ENCODE results near the gene EVI5L. TPM values are rescaled to one million over a fixed set of nuclear protein-coding genes. Genes with fewer than 3 reads are reported as not detected.
A peak's percentile ranks its signal among the peaks of the same experiment; 100 is the strongest.

Gene EVI5L
- total RNA-seq, 3 donors from 2014 or later, result 7.5 to 12.5 (median 9.2) TPM

DNA sequence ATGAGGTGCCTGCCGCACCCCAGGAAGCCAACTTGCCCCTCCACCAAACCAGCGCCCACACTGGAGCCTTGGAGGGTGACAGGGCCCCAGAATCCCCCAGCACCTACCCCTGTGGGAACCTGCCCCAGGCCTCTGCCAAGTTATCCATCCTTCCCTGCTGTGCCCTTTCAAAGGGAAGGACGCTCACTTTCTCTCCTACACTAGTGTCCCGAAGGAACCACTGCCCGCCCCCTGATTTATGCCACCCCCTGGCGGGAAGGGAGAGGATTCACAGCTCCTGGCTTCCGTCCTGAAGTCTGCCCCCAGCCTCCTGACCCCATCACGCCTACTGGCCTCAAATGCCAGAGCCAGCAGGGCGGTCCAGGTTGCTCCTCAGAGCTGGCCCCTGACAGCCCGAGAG, 1.4 kb downstream of the EVI5L start:
- Histone ChIP-seq H3K4me1 (peaks cover 9 to 18% of the 10 kb centered on the region in 2 donors), H3K9me3 (no peaks in the 10 kb centered on the region), H3K4me3 (peak overlapping the region in 2 of 3 donors; percentile 11 to 86), H3K36me3 (no peaks in the 10 kb centered on the region), H3K27ac (peak overlapping the region; percentile 55 to 66), H3K27me3 (no peaks in the 10 kb centered on the region)
- no peak for TF ChIP-seq POLR2A (IDR thresholded peaks at IDR 0.05)
- TF ChIP-seq POLR2AphosphoS5 (IDR thresholded peaks at IDR 0.05), result no peak
- TF ChIP-seq, protein P1, sequence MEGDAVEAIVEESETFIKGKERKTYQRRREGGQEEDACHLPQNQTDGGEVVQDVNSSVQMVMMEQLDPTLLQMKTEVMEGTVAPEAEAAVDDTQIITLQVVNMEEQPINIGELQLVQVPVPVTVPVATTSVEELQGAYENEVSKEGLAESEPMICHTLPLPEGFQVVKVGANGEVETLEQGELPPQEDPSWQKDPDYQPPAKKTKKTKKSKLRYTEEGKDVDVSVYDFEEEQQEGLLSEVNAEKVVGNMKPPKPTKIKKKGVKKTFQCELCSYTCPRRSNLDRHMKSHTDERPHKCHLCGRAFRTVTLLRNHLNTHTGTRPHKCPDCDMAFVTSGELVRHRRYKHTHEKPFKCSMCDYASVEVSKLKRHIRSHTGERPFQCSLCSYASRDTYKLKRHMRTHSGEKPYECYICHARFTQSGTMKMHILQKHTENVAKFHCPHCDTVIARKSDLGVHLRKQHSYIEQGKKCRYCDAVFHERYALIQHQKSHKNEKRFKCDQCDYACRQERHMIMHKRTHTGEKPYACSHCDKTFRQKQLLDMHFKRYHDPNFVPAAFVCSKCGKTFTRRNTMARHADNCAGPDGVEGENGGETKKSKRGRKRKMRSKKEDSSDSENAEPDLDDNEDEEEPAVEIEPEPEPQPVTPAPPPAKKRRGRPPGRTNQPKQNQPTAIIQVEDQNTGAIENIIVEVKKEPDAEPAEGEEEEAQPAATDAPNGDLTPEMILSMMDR (IDR thresholded peaks at IDR 0.05), result peak in 1 of 3 donors; percentile 40
- no peak for DNase-seq (ENCODE audit: low spot score in 2 of 2)
- intact Hi-C loops (cut with DNase I; ENCODE audit: low total_unique reads), result no loop called here

DNA sequence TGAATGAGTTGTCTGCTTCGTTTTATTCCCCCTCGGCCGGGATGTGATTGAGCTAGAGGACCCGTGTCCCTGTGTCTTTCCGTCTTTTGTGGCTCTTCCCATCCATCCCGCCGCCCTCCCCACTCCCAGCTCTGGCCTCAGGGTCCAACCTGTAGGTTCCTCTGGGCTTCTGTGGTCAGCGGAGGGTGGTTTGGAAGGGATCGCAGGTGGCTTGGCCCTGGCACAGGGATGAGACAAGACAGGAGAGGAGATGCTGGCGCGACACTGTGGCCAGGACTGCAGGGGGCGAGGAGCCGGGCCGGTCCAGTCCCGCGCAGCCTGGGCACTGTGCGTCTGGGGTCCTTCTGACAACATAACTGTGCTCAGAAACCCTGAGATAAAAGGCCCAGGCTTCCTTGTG, 2.0 kb downstream of the EVI5L start:
- no peak for DNase-seq (ENCODE audit: low spot score in 2 of 2)
- H3K36me3 ChIP-seq, result no peaks in the 10 kb centered on the region
- H3K9me3 ChIP-seq, result no peaks in the 10 kb centered on the region
- peak overlapping the region; percentile 55 to 66 for H3K27ac ChIP-seq
- H3K27me3 ChIP-seq, result no peaks in the 10 kb centered on the region
- H3K4me3 ChIP-seq, result no peak overlapping the region
- peaks cover 9 to 18% of the 10 kb centered on the region in 2 donors for H3K4me1 ChIP-seq
- intact Hi-C loops (cut with DNase I; ENCODE audit: low total_unique reads), result no loop called here
- TF ChIP-seq, protein P1 (IDR thresholded peaks at IDR 0.05), result no peak
- TF ChIP-seq POLR2AphosphoS5 (IDR thresholded peaks at IDR 0.05), result no peak
- no peak for TF ChIP-seq POLR2A (IDR thresholded peaks at IDR 0.05)

- no peak overlapping the region for H3K27ac ChIP-seq
- no peak overlapping the region for H3K4me3 ChIP-seq
- H3K27me3 ChIP-seq, result no peaks in the 10 kb centered on the region
- no peaks in the 10 kb centered on the region for H3K36me3 ChIP-seq
- intact Hi-C loops (cut with DNase I; ENCODE audit: low total_unique reads), result no loop called here
- TF ChIP-seq POLR2A (IDR thresholded peaks at IDR 0.05) (no peak), POLR2AphosphoS5 (IDR thresholded peaks at IDR 0.05) (no peak)
- TF ChIP-seq, protein P1 (IDR thresholded peaks at IDR 0.05), result no peak
- H3K9me3 ChIP-seq, result no peaks in the 10 kb centered on the region
- H3K4me1 ChIP-seq, result peaks cover 9 to 18% of the 10 kb centered on the region in 2 donors
- DNase-seq (ENCODE audit: low spot score in 2 of 2), result no peak
These were observed 2.8 kb downstream of the EVI5L start for GRCh38 chr19:7832781-7833180.

DNA sequence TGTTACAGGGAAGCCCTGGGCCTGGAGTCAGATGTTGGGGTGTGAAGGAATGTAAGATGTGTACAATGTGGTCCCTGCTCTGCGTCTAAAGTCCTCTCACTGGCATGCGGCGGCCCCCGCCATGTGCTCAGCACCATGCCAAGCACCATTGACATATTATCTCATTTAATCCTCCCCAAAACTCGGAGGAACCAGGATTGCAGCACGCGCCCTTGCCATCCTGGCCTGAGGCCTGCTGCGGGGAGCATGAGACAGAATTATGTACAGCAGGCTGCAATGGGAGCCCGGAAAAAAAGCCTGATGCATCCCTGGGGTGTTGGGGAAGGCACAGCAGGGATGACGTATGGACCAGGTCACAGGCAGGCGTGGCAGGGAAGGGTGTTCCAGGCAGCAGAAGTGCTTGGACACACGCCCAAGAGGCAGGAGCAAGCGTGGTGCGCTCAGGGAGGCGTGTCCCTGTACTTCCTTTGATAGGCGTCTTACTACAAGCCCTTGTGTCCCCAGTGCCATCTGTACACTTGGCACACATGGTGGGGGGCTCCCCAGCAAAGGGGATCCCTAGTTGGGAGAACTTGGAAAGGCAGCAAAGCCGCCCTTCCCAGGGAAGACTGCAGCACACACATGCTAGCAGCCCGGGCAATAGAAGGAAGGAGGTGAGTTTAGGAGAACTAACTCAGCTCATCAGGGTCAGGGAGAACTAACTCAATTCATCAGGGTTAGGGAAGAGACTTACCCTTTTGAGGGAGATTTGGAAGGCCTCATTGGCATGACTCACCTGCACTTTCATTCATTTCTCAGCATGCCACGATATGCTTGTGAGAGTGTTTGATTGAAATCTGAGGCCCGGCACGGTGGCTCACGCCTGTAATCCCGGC, 3.4 kb downstream of the EVI5L start:
- Histone ChIP-seq H3K4me1 (peaks cover 9 to 18% of the 10 kb centered on the region in 2 donors), H3K27ac (no peak overlapping the region), H3K27me3 (no peaks in the 10 kb centered on the region), H3K36me3 (no peaks in the 10 kb centered on the region), H3K9me3 (no peaks in the 10 kb centered on the region), H3K4me3 (no peak overlapping the region)
- no peak for TF ChIP-seq POLR2A (IDR thresholded peaks at IDR 0.05)
- no peak for TF ChIP-seq POLR2AphosphoS5 (IDR thresholded peaks at IDR 0.05)
- DNase-seq (ENCODE audit: low spot score in 2 of 2), result no peak
- intact Hi-C loops (cut with DNase I; ENCODE audit: low total_unique reads), result no loop called here

- H3K27ac ChIP-seq, result no peak overlapping the region
- no peaks in the 10 kb centered on the region for H3K27me3 ChIP-seq
- DNase-seq (ENCODE audit: low spot score in 2 of 2), result no peak
- H3K36me3 ChIP-seq, result no peaks in the 10 kb centered on the region
- H3K9me3 ChIP-seq, result no peaks in the 10 kb centered on the region
- intact Hi-C loops (cut with DNase I; ENCODE audit: low total_unique reads), result no loop called here
- TF ChIP-seq POLR2A (IDR thresholded peaks at IDR 0.05) (no peak), POLR2AphosphoS5 (IDR thresholded peaks at IDR 0.05) (no peak)
- TF ChIP-seq, protein P1 (IDR thresholded peaks at IDR 0.05), result no peak
- H3K4me3 ChIP-seq, result no peak overlapping the region
- no peaks in the 10 kb centered on the region for H3K4me1 ChIP-seq
These were observed 9.5 kb downstream of the EVI5L start for GRCh38 chr19:7839476-7839875.

Measured in breast epithelium (tissue), 4 donors.